ENCODE results near the gene FANCM.

Gene FANCM

DNA sequence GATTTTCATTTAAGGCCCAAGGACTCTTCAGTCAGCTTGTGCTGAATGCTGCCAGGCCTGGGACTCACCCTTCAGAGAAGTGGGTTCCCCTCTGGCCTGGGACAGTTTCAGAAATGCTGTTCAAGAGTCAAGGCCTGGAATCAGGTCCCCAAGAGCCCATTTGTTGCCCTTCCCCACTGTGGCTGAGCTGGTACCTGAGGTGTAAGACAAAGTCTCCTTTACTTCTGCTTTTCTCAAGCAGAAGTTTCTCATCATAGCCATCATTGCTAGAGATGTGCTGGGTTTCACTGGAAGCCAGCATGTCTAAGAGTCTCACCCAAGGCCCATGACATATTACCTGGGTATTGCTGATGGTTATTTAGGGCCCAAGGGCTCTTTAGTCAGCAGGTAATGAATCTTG, 8.9 kb downstream of the FANCM start:
- H3K4me3 ChIP-seq (ENCODE audit: low read depth, low read length), result no peak overlapping the region
- TF ChIP-seq, protein P1, sequence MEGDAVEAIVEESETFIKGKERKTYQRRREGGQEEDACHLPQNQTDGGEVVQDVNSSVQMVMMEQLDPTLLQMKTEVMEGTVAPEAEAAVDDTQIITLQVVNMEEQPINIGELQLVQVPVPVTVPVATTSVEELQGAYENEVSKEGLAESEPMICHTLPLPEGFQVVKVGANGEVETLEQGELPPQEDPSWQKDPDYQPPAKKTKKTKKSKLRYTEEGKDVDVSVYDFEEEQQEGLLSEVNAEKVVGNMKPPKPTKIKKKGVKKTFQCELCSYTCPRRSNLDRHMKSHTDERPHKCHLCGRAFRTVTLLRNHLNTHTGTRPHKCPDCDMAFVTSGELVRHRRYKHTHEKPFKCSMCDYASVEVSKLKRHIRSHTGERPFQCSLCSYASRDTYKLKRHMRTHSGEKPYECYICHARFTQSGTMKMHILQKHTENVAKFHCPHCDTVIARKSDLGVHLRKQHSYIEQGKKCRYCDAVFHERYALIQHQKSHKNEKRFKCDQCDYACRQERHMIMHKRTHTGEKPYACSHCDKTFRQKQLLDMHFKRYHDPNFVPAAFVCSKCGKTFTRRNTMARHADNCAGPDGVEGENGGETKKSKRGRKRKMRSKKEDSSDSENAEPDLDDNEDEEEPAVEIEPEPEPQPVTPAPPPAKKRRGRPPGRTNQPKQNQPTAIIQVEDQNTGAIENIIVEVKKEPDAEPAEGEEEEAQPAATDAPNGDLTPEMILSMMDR (IDR thresholded peaks at IDR 0.05; ENCODE audit: borderline replicate concordance, insufficient read depth, low read depth, low read length), result no peak

DNA sequence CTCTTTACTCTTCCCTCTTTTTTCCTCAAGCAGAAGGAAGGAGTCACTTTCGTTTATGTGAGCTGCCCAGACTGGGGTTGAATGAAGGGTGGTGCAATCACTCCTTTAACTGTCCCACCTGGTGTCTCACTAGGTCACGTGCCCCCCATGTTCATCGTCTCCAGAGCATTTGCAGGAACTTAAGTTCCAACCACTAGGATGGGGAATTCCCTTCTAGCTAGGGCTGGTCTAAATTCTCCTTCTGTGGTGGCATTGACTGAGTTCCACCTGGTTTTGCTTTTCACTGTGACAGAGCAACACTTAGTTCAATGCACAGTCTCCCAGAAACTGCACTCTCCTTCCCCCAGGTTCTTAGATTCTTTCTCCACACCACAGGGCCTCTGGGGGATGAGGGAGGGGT, 9.5 kb downstream of the FANCM start:
- TF ChIP-seq, protein P1 (IDR thresholded peaks at IDR 0.05; ENCODE audit: borderline replicate concordance, insufficient read depth, low read depth, low read length), result no peak
- no peak overlapping the region for H3K4me3 ChIP-seq (ENCODE audit: low read depth, low read length)

DNA sequence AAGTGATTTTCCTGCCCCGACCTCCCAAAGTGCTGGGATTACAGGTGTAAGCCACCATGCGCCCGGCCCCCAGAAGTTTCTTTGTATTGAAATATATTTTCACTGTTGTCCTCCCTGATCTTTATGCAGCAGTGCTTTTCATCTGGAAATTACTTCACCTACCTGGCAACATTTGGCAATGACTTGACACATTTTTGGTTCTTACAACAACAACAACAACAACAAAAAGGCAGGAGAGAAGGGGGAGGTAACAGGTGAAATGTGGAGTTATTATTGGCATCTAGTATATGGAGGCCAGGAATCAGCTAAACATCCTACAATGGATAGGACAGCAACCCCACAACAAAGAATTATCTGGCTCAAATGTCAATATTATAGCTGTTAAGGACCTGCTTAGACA, 13.9 kb downstream of the FANCM start:
- H3K4me3 ChIP-seq (ENCODE audit: low read depth, low read length), result no peak overlapping the region
- TF ChIP-seq, protein P1 (IDR thresholded peaks at IDR 0.05; ENCODE audit: borderline replicate concordance, insufficient read depth, low read depth, low read length), result no peak

DNA sequence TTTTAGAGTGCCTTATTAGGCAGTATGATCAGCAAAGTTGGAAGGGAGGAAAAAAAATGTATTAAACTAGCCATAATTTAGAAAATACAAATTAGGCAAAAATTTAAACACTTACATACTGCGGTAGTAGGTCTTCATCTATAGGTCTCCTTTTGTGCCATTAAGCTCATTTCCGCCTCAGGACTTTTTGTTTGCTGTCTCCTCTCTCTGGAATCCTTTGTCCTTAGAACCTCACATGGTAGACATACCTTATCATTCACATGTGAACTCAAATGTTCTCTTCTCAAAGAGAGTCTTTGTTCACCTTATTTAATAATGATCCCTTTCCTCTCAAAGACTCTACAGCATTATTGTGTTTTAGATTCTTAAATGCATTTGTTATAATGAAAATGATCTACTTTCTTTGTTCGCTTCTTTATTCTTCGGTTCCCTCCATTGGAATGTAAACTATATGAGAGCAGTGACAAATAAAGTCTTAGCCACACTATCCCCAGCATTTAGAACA, 14.7 kb downstream of the FANCM start:
- H3K4me3 ChIP-seq (ENCODE audit: low read depth, low read length), result no peak overlapping the region
- TF ChIP-seq, protein P1 (IDR thresholded peaks at IDR 0.05; ENCODE audit: borderline replicate concordance, insufficient read depth, low read depth, low read length), result no peak

DNA sequence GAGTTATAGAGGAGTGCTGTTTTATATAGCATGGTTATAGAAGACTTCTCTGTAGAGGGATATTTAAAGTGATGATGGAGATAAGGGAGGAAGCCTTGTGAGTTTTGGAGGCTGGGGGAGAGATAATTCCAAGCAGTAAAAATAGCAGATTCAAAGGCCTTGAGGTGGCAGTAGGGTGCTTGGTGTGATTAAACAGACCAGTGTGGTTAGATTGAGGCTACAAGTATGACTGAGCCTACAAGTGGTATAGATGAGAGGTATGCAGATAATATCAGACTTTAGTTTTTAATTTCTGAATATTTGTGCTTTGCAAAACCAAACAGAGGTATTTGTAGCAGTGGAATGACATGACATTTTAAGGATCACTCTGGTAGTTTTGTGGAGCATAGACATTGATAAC, 20.3 kb downstream of the FANCM start:
- TF ChIP-seq, protein P1 (IDR thresholded peaks at IDR 0.05; ENCODE audit: borderline replicate concordance, insufficient read depth, low read depth, low read length), result no peak
- no peak overlapping the region for H3K4me3 ChIP-seq (ENCODE audit: low read depth, low read length)

DNA sequence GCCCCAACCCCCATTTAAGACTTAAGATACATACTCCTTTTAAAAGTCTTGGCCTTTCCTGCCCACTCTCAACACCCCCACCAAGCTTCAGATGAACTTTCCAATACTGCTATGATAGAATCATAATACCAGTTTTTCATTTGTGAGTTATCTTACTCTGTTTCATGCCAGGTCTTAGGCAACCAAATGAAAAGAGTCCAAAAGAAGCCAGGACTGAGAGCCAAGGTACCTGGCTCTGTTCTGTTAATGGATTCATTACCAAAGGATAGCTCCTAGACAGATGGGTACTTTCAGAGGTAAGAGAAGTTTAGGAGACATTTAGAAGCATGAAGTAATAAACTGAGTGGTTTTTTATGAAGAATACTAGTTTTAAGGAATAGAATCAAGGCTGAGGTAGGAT, 34.2 kb downstream of the FANCM start:
- H3K4me3 ChIP-seq (ENCODE audit: low read depth, low read length), result no peak overlapping the region
- TF ChIP-seq, protein P1 (IDR thresholded peaks at IDR 0.05; ENCODE audit: borderline replicate concordance, insufficient read depth, low read depth, low read length), result no peak

DNA sequence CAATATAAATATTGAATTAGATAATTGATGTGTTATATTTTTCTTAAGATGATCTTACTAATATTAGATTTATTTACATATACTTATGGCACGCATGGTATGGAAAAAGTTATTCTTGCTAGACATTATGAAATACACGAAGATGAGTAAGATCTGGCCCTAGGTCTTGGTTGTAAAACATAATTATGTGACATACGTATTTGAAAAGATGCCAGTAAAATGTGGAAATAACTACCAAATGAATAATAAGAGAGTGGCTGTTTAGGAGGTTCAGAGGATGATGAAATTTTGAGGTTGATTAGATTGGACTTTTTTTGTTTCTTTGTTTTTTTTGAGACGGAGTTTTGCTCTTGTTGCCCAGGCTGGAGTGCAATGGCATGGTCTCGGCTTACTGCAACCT, 41.3 kb downstream of the FANCM start:
- TF ChIP-seq, protein P1 (IDR thresholded peaks at IDR 0.05; ENCODE audit: borderline replicate concordance, insufficient read depth, low read depth, low read length), result no peak
- H3K4me3 ChIP-seq (ENCODE audit: low read depth, low read length), result no peak overlapping the region
